ENCODE data around the gene SACM1L.
"Not testable (repeated sequence)": the region's sequence is repeated elsewhere in the genome, so short reads cannot be mapped to it uniquely, and the experiment has no call there.

The SACM1L gene

DNA sequence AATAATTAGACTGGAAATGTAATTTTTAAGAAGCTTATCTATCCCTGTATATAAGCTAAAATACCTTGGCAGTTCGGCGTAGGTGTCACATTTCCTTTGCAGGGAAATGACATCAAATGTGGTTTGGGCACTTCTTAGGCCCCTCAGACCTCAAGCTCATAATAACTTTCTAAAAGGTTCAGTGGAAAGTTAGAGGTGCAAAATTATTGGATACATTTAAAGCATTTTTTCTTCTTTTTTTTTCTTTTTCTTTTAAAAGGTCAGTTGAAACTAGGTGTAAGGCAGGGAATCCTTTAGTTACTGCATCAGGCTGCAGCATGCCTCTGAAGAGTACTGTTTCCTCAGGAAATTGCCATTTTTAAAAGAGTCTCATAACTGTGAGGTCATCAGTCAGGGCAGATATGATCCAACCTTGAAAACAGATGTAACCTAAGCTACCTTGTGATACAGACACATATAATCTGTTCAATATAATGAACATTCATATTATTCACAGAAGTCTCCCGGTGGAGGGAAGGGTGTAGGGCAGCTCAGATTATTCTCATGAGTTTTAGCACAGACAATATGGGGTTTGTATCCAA is 4.8 kb downstream of the SACM1L start:
- DNase-seq (ENCODE audit: low read depth), result no peak

DNA sequence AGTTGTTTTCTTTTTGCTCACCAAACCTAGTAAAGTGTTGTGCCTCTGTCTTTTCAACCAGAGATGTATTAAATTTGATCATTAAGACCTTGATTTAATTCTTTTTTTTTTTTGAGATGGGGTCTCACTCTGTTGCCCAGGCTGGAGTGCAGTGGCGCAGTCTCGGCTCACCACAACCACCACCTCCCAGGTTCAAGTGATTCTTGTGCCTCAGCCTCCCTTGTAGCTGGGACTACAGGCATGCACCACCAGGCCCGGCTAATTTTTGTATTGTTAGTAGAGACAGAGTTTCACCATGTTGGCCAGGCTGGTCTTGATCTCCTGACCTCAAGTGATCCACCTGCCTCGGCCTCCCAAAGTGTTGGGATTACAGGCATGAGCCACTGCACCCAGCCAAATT is 6.0 kb downstream of the SACM1L start:
- DNase-seq (ENCODE audit: low read depth), result not testable (repeated sequence)

DNA sequence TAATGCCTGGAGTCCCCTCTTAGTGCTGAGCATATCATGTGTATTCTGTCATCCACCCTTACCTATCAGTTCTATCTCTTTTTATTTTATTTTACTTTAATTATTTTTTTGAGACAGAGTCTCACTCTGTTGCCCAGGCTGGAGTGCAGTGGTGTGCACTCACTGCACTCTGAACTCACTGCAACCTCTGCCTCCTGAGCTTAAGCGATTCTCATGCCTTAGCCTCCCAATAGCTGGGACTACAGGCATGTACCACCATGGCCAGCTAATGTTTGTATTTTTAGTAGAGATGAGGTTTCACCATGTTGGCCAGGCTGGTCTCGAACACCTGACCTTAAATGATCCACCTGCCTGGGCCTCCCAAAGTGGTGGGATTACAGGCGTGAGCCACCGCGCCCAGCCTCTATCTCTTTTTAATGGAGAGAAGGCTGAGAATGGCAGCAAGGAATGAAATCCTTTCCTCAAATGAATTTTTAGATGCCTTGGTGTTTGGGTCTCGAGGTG is 11.4 kb downstream of the SACM1L start:
- no peak for DNase-seq (ENCODE audit: low read depth)

DNA sequence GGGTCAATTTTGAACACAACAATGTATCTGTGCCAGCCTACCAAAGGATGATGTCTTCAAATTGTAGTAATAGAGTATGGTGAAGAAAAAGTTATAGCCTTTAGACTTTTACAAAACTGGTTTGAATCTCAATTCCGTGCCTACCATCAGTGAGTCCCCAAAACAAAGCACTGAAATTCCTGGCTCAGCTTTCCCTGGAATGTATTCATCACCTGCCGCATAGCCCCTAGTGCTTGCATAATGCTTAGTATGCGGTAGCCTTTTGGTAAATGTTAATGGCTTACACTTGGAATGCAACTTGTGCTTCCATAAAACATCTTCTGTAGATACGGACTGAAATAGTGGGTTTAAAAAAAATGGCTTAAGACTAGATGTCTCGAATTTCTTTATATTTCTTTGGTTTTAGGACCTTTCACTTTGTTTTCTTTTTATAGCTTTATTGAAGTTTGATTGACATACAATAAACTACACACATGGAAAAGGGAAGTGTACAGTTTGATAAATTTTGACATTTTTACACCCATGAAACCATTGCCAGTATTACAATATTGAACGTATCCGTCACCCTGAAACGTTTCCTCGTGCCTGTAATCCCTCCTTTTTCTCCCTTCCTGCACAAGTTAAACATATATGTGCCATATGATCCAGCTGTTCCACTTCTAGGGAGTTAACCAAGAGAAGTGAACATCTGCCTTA is 12.1 kb downstream of the SACM1L start:
- no peak for DNase-seq (ENCODE audit: low read depth)

DNA sequence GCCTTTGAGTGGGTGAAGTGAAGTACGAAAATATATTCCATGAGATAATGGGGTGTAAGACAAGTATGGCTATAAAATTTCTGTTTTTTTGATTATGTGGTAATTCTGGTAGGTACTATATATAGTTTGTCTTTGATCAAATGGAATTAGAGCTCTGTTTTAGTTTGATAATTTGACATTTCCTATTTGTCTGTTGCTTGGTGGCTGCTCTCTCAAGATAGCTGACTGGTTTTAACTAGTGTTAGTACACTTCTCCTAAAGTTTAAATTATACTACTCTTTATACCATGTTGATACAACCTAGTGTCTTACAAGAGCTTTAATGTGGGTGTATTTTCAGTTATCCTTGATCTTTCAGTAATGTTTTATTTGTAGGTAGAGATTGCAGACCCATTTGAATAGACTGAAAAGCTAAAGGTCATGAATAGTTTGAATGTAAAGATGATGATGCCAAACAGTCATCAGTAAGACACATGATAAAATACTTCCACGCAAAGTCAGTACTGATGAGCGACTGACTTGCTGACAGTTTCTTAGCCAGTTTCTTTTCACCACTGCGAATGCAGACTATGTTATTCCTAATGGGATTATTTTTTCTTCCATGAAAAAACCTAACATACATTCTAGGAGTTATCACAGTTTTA is 15.2 kb downstream of the SACM1L start:
- DNase-seq (ENCODE audit: low read depth), result no peak

DNA sequence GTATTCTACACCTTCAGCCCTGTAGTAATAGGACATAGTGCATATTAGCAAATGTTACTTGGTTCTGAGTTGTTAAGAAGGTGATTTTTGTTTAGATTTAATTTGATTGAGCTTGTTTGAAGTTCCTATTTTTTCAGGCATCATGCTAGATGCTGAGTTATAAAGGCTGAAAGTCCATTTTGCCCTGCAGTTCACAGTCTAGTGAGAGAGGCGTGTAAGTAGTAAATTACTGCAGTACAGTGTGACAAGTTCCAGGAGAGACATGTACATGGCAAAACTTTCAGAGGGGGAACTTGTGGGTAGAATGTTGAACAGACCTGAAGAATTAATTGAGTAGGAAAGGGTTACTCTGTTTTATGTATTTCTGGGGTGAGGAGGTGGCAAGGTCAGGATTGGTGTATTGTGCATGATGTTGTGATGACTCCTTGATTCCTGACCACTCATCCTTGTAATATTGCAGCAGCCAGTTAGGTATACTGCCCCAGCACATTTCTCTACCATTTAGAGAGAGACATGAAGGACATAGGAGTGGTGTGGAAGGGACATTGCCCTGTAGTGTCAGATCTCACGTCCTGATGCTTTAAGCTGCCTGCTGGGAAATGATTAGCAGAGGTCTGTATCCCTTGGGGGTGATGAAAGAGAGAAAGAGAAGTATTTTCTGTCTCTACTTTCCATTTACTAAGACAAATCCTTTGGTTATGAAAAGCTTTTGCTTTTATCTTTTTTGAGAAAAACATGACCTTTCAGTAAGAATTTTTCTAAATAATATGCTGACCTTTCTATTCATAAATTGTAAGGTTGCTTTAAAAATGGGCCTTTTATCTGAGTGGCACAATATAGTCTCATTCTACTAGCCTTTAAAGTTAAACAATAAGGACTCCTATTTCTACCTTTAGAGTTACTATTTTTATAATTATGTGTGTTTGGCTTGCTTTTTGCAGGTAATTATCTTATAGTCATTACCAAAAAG is 16.9 kb downstream of the SACM1L start:
- DNase-seq (ENCODE audit: low read depth), result no peak

DNA sequence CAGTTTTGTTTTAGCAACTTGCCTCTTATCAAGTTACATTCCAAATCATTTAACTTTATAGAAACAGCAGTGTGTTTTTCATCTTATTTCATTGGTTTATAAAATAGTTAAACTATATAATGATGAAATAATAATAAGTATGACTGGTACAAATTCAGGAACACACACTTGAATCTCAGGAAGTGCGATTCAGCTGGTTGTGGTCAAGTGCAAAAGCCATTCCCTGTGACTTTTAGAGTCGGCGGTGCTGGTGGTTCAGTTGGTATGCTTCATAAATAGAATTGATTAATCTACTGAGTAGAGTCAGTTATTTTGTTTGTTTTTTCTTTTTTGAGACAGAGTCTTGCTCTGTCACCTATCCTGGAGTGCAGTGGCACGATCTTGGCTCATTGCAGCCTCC is 22.7 kb downstream of the SACM1L start:
- no peak for DNase-seq (ENCODE audit: low read depth)

DNA sequence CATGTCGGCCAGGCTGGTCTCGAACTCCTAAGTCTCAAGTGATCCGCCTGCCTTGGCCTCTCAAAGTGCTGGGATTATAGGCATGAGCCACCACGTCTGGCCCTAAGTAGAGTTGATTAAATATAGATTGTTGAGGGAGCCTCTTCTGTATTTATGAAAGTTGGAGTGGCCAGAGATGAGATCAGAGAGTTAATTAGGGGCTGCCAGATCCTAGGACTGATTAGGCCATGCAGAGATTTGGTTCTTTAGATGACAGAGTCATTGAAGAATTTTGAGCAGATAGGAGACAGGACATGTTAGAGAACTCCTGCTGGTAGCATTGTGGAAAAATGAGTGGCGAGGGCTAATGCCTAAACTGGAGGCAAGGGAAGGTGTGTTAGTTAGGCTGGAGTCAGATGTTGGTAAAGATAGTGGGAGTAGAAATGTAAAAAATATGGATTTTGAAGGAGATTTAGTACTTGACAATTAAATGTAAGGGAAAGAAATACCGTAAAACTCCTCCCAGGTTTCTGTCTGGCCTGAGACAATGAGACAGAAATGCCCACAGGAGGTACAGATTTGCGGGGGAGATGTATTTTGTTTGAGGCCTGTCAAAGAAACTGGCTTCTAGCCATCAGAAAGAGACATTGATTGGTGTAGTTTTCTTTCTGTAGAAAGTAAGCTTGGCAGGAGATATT is 23.4 kb downstream of the SACM1L start:
- DNase-seq (ENCODE audit: low read depth), result no peak

DNA sequence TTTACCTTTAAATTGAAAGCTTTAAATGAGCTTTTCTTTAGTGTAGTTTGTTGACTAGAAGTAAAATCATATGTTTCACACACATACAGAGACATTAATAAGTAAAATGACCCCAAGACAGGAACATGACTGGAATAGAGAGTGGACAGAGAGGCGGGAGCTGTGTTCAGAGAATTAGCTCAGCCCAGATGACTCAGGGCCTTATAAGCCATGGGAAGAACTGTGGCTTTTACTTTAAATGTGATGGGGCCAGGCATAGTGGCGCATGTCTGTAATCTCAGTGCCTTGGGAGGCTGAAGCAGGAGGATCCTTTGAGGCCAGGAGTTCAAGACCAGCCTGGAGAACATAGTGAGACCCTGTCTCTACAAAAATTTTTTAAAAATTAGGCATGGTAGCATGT is 26.7 kb downstream of the SACM1L start:
- DNase-seq (ENCODE audit: low read depth), result peak; percentile 10

DNA sequence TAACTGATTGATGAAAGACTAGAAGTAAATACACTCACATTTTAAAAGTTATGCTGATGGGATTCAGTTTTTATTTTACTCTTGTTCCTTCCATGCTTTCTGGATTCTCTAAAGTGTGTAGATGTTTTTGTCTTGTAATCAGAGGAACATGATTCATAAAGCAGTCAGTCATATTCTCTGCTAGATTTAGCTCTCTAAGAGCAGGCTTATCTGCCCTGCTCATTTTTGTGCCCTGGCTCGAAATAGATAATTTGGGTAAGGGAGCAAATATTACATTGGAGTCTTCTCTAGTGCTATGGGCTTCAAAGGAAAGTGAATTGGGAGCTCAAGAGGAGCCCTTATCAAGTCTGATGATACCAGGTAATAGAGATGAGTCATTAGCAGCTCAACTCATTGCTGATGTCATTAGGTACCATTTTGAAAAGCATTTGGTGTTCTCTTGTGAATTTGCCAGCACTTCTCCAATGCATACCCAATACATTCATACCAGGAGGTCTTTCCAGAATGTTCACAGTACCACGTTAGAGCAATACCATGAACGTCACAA is 27.7 kb downstream of the SACM1L start:
- DNase-seq (ENCODE audit: low read depth), result no peak

DNA sequence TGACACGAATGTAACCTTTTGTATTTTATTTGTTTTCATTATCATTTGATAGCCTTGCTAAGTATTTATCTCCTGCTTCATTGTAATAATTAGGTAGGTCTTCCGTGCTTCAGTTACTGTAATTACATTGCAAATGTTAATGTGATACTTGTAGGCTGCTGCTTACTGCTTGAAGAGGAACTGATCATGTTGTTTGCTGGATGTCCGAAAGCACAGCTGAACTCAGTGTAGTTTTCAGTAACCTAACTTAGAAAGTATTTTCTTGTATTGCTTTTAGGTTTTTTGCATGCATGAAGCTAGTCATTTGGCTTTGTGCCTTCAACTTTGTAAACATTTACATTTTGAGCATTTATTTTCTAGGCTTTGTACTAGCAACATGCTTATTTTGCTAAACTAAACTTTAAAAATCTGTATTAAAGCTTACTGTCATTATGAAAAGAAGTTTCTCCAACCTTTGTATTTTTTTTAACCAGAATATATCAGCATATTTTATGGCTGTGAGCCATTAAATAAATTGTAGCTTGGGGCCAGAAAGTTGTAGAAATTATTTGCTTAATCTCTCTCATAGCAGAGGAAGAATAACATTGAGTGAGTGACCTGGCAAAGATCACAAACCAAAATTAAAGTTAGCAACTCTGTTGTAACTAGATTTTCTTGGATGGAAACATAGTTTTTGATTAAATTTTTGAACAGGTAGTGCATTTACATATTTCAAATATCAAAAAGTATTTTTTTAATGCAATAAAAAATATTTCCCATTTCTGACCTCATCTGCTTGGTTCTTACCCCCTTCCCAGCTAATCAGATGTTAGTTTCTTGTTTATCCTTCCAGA is 30.7 kb downstream of the SACM1L start:
- no peak for DNase-seq (ENCODE audit: low read depth)

DNA sequence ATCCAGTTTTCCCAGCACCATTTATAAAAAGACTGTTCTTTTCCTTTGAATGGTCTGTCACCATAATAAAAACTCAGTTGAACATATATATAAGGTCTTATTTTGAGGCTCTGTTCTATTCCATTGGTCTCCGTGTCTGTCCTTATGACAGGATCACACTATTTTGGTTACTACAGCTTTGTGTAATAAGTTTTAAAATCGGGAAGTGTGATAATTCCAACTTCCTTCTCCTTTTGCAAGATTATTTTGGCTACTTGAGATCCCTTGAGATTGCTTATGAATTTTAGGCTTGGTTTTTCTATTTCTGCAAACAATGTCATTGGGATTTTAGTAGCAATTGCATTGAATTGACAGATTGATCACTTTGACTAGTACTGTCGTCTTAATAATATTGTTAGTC is 35.7 kb downstream of the SACM1L start:
- no peak for DNase-seq (ENCODE audit: low read depth)

DNA sequence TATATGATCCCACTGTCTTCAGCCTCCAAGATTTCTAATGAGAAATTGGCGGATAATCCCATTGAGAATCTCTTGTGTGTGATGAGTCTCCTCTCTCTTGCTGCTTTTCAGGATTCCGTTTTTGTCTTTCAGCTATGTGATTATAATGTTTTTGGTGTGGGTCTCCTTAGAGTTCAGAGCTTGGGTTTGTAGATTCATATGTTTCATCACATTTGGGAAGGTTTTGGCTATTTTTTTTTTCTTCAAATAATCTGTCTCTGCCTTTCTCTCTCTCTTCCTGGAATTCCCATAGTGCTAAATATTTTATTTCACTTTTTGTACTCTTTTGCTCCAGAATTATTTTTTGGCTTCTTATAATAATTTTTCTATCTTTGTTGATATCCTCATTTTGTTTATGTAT is 40.4 kb downstream of the SACM1L start:
- DNase-seq (ENCODE audit: low read depth), result no peak

DNA sequence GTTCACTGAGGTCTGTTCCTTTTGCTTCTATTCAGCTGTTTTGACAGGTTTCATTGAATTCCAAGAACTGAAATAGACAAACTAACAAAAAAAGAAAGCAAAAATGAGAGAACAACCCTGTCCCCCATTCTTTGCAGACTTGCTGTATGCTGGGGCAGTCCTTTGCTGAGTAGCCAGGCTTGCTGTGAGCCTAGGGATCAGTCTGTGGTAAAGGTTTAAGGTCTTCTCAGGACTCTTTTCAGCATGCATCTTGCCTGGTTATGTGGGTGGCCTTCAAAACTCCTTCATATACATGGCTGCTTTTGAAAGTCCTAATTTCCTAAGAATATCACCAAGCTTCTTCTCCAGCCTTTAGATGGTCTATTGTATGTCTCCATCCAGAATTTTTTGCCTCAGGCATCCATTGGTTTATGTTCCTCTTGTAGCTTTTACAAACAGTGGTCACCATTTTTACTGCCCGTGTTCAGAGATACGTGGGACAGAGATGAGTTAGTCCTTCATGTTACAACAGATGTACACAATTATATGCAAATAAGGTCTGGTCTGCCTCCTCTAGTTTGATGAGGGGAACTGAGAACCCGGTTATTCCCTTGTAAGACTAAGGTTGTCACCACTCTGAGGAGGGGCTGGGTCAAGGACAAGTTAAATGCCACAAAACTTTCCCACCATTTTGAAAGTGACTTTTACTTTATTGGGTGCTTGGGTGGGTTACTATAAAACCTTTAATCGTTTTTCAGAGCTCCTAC is 41.4 kb downstream of the SACM1L start:
- no peak for DNase-seq (ENCODE audit: low read depth)

DNA sequence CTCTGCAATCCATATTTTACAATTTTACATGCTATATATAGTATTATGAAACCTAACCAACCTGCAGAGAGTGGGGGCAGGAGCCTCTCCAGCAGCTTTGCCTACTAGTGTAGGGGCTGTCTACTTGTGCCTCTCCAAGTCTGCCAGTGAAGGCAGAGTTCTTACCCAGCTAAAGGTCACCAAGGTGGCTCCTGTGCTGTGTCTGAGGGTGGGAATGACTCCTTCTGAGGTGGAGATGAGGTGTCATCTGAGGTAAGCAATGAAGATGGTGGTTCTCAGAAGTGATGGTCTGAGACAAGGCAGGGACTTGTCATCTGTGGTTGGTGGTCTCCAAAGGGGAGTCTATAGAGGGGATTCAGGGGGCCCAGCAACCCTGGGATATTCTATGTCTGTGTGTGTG is 47.5 kb downstream of the SACM1L start:
- no peak for DNase-seq (ENCODE audit: low read depth)

DNA sequence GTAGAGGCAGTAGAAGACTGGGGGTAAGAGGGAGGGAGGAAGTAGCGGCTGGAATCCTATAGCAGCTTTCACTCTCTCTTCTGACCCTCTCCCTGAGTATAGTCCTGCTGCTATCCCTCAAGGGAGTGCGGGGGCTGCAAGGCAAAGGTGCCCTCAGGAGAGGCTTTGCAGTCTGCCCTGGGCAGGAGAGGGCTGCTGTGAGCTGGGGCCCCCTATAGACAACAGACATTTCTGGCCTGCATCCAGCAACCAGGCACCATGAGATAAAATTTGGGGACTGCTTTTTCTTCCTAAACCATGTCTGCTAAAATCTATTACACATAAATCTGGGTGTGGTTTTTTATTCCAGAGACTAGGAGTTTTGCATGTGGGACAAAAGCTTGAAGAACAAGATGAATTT is 48.0 kb downstream of the SACM1L start:
- DNase-seq (ENCODE audit: low read depth), result no peak

DNA sequence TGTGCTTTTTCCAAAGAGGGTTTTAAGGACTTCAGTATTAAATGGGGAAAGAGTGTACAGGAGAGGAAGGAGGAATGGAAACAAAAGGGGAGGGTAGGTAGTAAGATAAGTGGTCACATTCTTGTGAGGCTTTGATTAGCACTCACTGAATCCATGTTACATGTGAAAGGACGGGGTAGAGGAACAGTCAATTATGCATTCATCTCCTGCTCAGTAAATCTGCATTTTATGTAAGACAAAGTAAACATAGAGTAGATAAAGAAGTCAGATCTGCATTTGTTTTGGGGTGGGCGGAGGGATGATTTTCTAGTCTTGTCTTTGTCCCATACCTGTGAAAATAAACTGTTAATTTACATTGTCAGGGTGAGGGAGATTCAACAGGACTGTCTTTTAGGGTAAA is 50.8 kb downstream of the SACM1L start:
- DNase-seq (ENCODE audit: low read depth), result no peak

DNA sequence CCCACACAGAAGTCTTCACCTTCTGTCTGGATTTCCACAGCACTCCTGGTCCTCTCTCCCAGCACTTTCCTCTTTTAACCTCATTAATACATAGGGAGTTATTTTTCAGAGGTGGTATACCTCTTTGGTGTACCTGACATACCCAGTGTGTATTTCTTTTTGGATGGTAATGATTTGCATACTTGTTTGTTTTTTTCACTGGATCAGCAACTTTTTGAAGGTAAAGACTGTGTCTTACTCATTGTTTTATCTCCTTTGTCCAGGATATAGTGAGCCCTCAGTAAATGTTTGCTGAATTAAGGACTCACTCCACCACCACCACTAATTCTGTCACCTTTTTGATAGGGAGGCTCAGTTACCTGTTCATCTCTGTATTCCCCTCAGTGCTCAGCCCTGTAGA is 52.1 kb downstream of the SACM1L start:
- no peak for DNase-seq (ENCODE audit: low read depth)

DNA sequence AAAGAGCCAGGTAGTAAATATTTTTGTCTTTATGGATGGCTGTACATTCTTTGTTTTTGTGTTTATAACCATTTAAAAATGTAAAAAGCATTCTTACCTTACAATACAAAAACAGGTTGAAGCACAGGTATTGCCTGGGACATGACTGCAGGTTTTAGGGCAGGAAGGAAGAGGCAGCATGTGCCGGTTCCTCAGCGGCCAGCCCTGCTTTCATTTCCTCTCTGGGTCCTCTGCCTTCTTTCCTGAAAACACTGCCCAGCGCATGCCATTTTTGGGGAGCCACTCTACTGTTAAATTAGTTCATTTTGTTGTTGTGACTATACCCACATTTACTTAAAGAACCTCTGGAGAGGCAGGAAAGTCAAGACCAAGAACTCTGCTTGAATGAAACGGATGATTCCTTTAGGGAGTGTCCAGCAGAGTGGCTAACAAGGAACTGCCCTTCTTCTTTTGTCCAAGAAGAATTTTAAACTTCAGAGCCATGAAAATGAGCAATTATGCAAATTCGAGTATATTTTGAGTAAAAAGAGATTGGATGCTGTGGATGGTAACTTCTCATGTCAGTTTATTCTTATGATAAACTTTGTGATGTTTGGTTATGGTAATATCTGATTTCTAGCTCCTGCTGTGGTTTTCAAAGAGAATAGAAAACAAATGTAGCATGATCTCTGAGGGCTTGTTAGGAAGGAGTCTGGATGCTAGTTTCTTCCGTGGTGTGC is 52.7 kb downstream of the SACM1L start:
- no peak for DNase-seq (ENCODE audit: low read depth)
